SU-DHL-6 (cell line): Measurements from ENCODE around the gene KIAA1614.

ENCODE experiments used
- H2AFZ ChIP-seq: fragments of 200-600 bp; sonication (generic); 2 replicates; pipeline ENCODE4 v1.6.1; 2014; ENCODE audit warnings: low read depth, mild to moderate bottlenecking, moderate library complexity, mixed read lengths, antibody characterized with exemption, low read length; ENCODE audit not compliant: severe bottlenecking
- H3F3A ChIP-seq: fragments of 200-600 bp; shearing (Covaris generic); 2 replicates; pipeline ENCODE4 v1.6.0; 2016; ENCODE audit warnings: antibody characterized with exemption, mild to moderate bottlenecking; ENCODE audit not compliant: insufficient read depth
- H3K27ac ChIP-seq: fragments of 200-600 bp; sonication (generic); 2 replicates; pipeline ENCODE4 v1.5.1; 2016; ENCODE audit warnings: low read depth, mild to moderate bottlenecking, low read length, moderate library complexity, mixed read lengths
- H3K27me3 ChIP-seq: fragments of 200-600 bp; sonication (generic), shearing (Covaris generic); 2 replicates; pipeline ENCODE4 v1.6.0; 2014; ENCODE audit warnings: mild to moderate bottlenecking, low read length
- H3K36me3 ChIP-seq: fragments of 200-600 bp; sonication (generic); 2 replicates; pipeline ENCODE4 v1.6.1; 2014; ENCODE audit warnings: mild to moderate bottlenecking, low read length, mixed read lengths
- H3K4me2 ChIP-seq: fragments of 300-600, 200-600 bp; shearing (Covaris generic), sonication (generic); 2 replicates; pipeline ENCODE4 v1.6.0; 2014; ENCODE audit warnings: low read length, low read depth, mild to moderate bottlenecking; ENCODE audit not compliant: poor library complexity, severe bottlenecking
- H3K4me3 ChIP-seq: fragments of 200-600 bp; sonication (generic); 2 replicates; pipeline ENCODE4 v1.5.1; 2014; ENCODE audit warnings: antibody characterized with exemption, low read length, mild to moderate bottlenecking, mixed read lengths; ENCODE audit not compliant: insufficient read depth, poor library complexity, severe bottlenecking
- H3K79me2 ChIP-seq: fragments of 200-600 bp; sonication (generic); 2 replicates; pipeline ENCODE4 v1.6.1; 2014; ENCODE audit warnings: mild to moderate bottlenecking, low read length, moderate library complexity; ENCODE audit not compliant: insufficient read depth
- H3K9ac ChIP-seq: fragments of 200-600 bp; sonication (generic); 2 replicates; pipeline ENCODE4 v1.7.0; 2014; ENCODE audit warnings: mild to moderate bottlenecking, low read length
- H3K9me2 ChIP-seq: fragments of 200-600 bp; sonication (generic); replicated peaks from 2 replicates; pipeline ENCODE4 v1.6.1; 2014; ENCODE audit warnings: low read length; ENCODE audit not compliant: insufficient read depth
- H3K9me3 ChIP-seq: fragments of 200-600 bp; sonication (generic); 2 replicates; pipeline ENCODE4 v1.6.1; 2014; ENCODE audit warnings: low read length, mixed read lengths; ENCODE audit not compliant: insufficient read depth
- H4K20me1 ChIP-seq: fragments of 200-600 bp; sonication (generic); 2 replicates; pipeline ENCODE4 v1.6.1; 2014; ENCODE audit warnings: low read depth, mild to moderate bottlenecking, antibody characterized with exemption, low read length, moderate library complexity, mixed read lengths
- CTCF ChIP-seq: fragments of 200-600 bp; sonication (generic); IDR thresholded peaks from one replicate; pipeline ENCODE4 v1.5.1; 2017; ENCODE audit warnings: antibody characterized with exemption, mild to moderate bottlenecking, low read length, moderate library complexity; ENCODE audit not compliant: insufficient read depth, poor library complexity, severe bottlenecking
- EZH2phosphoT487 ChIP-seq: fragments of 200-600 bp; sonication (generic), shearing (Covaris generic); conservative IDR thresholded peaks from 2 replicates; pipeline ENCODE4 v1.6.1; 2018; ENCODE audit warnings: mild to moderate bottlenecking, antibody characterized with exemption, low read length, moderate library complexity, mixed read lengths

KIAA1614 gene

DNA sequence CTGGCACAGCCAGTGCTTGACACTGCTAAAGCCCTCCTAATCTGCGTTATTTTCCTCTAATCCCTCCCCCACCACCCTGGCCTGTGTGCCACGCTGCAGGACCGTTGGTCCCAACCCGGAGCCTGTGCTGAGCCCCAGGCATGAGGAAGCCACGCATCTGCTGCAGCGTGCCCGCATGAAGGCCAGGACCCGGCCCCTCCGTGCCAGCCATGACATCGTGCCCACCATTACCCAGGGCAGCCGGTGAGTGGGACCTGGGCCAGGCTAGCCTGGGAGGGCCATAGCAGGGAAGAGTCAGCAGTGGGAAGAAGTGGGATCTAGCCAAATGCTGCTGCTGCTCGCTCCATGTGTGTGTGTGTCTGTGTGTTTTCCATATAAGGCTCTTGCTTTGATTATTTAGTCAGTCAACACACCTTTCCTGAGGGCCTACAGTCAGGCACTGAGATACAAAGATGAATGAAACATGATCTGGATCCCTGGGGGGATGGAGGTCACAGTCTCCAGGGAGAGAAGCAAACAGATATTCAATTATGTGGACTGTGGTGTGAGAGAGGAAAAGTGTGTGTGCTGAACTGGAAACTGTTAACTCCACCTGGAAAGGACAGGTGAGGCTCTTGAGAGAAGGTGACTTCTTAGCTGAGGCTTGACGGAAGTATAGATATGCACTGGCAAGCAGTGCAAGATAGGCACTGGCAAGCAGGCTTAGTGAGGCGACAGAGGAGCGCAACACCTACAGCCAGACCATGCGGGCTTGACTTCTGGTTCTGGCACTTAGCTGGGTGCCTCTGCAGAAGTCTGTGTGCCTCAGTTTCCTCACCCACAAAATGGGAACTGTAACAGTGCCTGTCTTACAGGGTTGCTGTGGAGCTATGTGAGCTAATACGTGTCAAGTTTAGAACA lies 15.9 kb downstream of the KIAA1614 start:
- Histone ChIP-seq H3K9ac (no peak overlapping the region), H3K36me3 (no peaks in the 10 kb centered on the region), H4K20me1 (no peaks in the 10 kb centered on the region), H3K27me3 (no peaks in the 10 kb centered on the region), H3K27ac (no peak overlapping the region), H3K79me2 (no peaks in the 10 kb centered on the region), H2AFZ (no peak overlapping the region), H3F3A (no peaks in the 10 kb centered on the region), H3K9me2 (no peaks in the 10 kb centered on the region), H3K9me3 (no peaks in the 10 kb centered on the region), H3K4me2 (no peak overlapping the region), H3K4me3 (no peak overlapping the region)
- TF ChIP-seq EZH2phosphoT487 (no peak), CTCF (no peak)

DNA sequence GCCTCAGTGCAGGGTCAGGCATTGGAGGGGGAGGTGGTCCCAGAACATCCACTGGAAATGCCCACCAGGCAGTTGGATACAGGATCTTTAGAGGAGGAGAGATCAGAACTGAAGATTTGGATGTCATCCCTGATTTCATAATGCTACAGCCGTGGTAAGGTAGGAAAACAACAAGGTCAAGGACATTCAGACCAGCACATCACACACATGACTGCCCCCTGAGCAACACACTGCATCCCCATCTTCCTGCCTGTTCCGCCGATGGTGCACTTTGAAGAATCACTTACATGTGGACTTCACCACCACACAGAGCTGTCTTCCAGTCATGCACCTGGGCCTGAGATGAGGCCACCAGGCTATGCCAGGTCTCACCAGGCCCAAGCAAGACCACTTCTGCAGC lies 16.7 kb downstream of the KIAA1614 start:
- no peak overlapping the region for H3K9ac ChIP-seq
- no peaks in the 10 kb centered on the region for H4K20me1 ChIP-seq
- no peaks in the 10 kb centered on the region for H3K9me2 ChIP-seq
- no peaks in the 10 kb centered on the region for H3F3A ChIP-seq
- H2AFZ ChIP-seq, result no peak overlapping the region
- no peaks in the 10 kb centered on the region for H3K27me3 ChIP-seq
- H3K9me3 ChIP-seq, result no peaks in the 10 kb centered on the region
- no peak for TF ChIP-seq EZH2phosphoT487
- no peak for TF ChIP-seq CTCF
- no peaks in the 10 kb centered on the region for H3K79me2 ChIP-seq
- no peak overlapping the region for H3K4me2 ChIP-seq
- no peaks in the 10 kb centered on the region for H3K36me3 ChIP-seq
- no peak overlapping the region for H3K27ac ChIP-seq
- no peak overlapping the region for H3K4me3 ChIP-seq

DNA sequence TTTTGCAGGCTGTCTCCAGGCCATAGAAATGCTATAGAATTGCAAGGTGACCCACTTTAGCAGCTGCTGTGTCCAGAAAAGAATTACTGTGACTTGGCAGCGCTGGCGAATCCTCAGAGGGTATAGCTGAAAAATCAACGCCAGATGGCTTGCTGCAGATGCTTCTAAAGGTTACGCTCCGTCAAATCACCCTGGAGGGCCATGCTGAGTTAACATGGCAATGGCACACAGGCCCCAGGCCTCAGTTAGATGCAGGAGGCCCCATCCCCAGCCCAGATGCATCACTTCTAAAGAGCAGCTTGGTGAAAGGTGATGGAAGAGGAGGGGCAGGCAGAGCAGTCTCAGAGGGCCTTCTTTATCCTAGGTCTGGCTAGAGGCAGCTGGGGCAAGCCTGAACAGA lies 18.0 kb downstream of the KIAA1614 start:
- Histone ChIP-seq H3K79me2 (no peaks in the 10 kb centered on the region), H3K27ac (no peak overlapping the region), H3K27me3 (no peaks in the 10 kb centered on the region), H2AFZ (no peak overlapping the region), H3K36me3 (no peaks in the 10 kb centered on the region), H3F3A (no peaks in the 10 kb centered on the region), H3K9me2 (no peaks in the 10 kb centered on the region), H3K9me3 (no peaks in the 10 kb centered on the region), H3K9ac (no peak overlapping the region), H3K4me2 (no peak overlapping the region), H4K20me1 (no peaks in the 10 kb centered on the region), H3K4me3 (no peak overlapping the region)
- TF ChIP-seq EZH2phosphoT487 (no peak), CTCF (no peak)
